WI38 (cell line): ENCODE measurements around the gene GDE1.

Source experiments
- H3K4me3 ChIP-seq: 2 replicates; pipeline ENCODE4 v1.5.1; 2011; ENCODE audit warnings: low read depth, mild to moderate bottlenecking, control low read depth, low read length
- TF ChIP-seq, protein P1 (sequence below): IDR thresholded peaks from 2 replicates; pipeline ENCODE4 v1.5.1; 2012; ENCODE audit warnings: low read depth, mild to moderate bottlenecking, control low read depth, low read length

Gene GDE1

DNA sequence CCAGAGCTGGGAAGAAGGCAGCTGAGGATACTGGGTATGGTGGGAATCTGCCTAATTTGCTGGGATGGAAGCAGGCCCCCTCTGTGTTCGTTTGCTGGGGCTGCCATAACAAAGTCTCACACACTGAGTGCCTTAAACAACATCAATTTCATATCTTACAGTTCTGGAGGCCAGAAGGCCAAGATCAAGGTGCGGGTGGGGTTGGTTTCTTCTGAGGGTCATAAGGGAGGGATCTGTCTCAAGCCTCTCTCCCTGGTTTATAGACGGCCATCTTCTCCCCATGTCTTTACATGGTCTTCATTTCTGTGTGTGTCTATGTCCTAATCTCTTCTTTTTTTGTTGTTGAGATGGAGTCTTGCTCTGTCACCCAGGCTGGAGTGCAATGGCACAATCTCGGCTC is 35.8 kb downstream of the GDE1 start:
- TF ChIP-seq, protein P1, sequence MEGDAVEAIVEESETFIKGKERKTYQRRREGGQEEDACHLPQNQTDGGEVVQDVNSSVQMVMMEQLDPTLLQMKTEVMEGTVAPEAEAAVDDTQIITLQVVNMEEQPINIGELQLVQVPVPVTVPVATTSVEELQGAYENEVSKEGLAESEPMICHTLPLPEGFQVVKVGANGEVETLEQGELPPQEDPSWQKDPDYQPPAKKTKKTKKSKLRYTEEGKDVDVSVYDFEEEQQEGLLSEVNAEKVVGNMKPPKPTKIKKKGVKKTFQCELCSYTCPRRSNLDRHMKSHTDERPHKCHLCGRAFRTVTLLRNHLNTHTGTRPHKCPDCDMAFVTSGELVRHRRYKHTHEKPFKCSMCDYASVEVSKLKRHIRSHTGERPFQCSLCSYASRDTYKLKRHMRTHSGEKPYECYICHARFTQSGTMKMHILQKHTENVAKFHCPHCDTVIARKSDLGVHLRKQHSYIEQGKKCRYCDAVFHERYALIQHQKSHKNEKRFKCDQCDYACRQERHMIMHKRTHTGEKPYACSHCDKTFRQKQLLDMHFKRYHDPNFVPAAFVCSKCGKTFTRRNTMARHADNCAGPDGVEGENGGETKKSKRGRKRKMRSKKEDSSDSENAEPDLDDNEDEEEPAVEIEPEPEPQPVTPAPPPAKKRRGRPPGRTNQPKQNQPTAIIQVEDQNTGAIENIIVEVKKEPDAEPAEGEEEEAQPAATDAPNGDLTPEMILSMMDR, result no peak
- no peak overlapping the region for H3K4me3 ChIP-seq

DNA sequence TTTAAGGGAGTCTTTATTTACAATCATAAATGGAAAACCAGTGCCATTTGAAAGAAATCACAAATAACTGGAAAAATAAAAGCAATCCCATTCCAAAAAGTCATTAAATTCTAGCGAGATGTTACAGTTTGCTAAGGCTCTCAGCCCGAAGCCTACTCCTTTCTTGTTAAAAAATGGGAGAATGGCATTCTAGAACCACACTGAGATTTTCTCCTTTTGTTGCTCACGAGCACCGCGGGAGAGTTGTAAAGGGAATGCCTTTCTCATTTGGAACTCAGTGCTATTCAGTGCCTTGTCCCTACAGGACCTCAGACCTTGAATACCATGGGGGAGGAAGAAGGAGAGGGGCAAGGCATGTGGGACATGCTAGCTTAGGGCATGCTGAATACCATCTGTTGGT is 36.3 kb downstream of the GDE1 start:
- H3K4me3 ChIP-seq, result no peak overlapping the region
- TF ChIP-seq, protein P1, result no peak

DNA sequence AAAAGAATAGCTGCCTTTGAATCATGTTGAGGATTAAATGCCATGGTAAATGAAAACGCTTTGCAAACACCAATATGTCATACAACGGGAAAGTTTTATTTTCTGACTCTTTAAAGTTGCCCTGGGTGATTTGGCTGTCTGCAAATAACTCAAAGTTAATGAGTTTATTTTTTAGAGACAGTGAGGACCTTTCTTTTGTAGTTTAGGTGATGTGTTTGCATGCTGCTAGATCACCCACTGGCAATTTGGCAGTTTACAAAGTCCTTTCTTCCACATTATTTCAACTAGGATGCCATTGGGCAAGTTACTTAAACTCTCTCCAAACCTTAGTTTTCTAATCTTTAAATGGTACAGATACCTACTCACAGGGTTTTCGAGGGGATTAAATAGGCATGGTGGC is 37.8 kb downstream of the GDE1 start:
- TF ChIP-seq, protein P1, result no peak
- H3K4me3 ChIP-seq, result no peak overlapping the region

DNA sequence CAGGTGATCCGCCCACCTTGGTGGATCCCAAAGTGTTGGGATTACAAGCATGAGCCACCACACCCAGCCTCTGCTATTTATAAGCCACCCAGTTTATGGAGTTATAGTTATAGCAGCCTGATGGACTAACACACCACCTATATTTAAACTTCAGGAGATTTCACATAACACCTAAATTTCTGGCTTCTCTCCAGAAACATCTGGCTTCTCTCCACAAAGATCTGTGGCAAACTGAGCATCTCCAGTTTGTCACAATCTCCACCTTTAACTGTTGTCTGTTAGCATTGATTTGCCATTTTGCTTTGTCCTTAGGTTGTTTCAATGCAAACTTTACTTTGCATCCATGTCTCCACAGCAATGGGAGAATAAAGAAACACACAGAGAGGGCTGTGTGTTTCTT is 39.6 kb downstream of the GDE1 start:
- TF ChIP-seq, protein P1, result no peak
- H3K4me3 ChIP-seq, result no peak overlapping the region

DNA sequence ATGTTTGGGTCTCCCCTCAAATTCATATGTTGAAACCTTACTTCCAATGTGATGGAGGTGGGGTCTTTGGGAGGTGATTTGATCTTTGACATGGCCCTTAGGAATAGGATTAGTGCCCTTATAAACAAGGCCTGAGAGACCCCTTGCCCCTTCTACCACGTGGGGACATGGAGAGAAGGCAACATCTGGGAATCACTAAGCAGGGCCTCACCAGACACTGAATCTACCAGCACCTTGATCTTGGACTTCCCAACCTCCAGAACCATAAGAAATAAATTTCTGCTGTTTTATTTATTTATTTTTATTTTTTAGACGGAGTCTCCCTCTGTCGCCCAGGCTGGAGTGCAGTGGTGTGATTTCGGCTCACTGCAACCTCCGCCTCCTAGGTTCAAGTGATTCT is 40.1 kb downstream of the GDE1 start:
- H3K4me3 ChIP-seq, result no peak overlapping the region
- TF ChIP-seq, protein P1, result no peak

DNA sequence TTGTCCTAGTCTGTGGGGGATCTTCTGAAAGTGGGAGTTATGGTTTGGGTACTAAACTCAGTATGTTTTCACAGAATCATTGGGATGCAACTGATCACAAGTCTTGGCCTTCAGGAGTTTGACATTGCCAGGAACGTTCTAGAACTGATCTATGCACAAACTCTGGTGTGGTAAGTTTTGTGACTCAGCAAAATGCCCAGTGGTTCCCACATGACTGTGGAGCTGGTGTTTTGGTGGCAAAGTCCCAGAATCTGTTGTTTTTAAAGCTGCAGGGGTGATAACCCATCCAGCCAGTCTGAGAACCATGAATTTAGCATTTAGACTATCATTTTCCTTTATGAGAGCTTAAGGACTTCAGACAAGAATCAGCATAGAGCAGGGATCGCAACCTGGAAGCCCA is 40.6 kb downstream of the GDE1 start:
- no peak overlapping the region for H3K4me3 ChIP-seq
- TF ChIP-seq, protein P1, result no peak

DNA sequence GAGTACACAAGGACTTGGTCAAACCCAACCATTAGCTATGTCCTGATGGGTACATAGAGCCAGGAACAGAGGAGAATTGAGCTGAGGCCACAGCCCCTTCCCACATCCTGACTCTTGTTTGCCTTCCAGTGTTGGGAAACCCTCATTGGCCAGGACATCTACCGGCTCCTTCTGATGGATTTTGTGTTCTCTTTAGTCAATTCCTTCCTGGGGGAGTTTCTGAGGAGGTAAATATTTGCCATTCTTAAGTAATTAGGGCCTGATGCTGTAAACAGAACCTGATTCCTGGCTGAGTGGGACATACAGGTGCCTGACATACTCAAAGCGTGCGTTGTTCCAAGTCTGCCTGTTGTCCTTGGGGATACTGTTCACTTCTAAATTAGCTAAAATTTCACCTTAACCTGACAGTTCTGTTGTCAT is 42.6 kb downstream of the GDE1 start:
- no peak overlapping the region for H3K4me3 ChIP-seq
- TF ChIP-seq, protein P1, result no peak
